Smooth muscle cell (in vitro differentiated cells): Measurements from ENCODE around the gene TMEM150A. TPM values are rescaled to one million over a fixed set of nuclear protein-coding genes. Genes with fewer than 3 reads are reported as not detected.
"Not testable (repeated sequence)": the region's sequence is repeated elsewhere in the genome, so short reads cannot be mapped to it uniquely, and the experiment has no call there.

Experiments
- DNase-seq: peaks from one replicate; lab custom pipeline; 2025; ENCODE audit not compliant: unreplicated experiment; lab: John Stamatoyannopoulos, UW
- H2AFZ ChIP-seq: fragments of 200-600 bp; sonication (generic); 2 replicates; pipeline ENCODE4 v1.6.0; 2016; ENCODE audit warnings: antibody characterized with exemption, low read depth, mild to moderate bottlenecking
- H3F3A ChIP-seq: fragments of 200-600 bp; sonication (generic); 2 replicates; pipeline ENCODE4 v1.6.0; 2017; ENCODE audit warnings: antibody characterized with exemption, low read depth
- H3K27ac ChIP-seq: fragments of 200-600 bp; sonication (generic); 2 replicates; pipeline ENCODE4 v1.5.1; 2016; ENCODE audit warnings: low read depth, mild to moderate bottlenecking
- H3K27me3 ChIP-seq: fragments of 200-600 bp; sonication (generic); 2 replicates; pipeline ENCODE4 v1.6.1; 2016; ENCODE audit warnings: low read depth, mild to moderate bottlenecking
- H3K36me3 ChIP-seq: fragments of 200-600 bp; sonication (generic); 2 replicates; pipeline ENCODE4 v1.5.1; 2016; ENCODE audit warnings: low read depth
- H3K4me1 ChIP-seq: fragments of 200-600 bp; sonication (generic); 2 replicates; pipeline ENCODE4 v1.5.1; 2016; ENCODE audit warnings: low read depth
- H3K4me2 ChIP-seq: fragments of 200-600 bp; sonication (generic); 2 replicates; pipeline ENCODE4 v1.6.0; 2016; ENCODE audit warnings: mild to moderate bottlenecking
- H3K4me3 ChIP-seq: fragments of 200-600 bp; sonication (generic); 2 replicates; pipeline ENCODE4 v1.5.1; 2016; ENCODE audit warnings: mild to moderate bottlenecking
- H3K79me2 ChIP-seq: fragments of 200-600 bp; sonication (generic); 2 replicates; pipeline ENCODE4 v1.6.0; 2016; ENCODE audit warnings: low read depth, mild to moderate bottlenecking
- H3K9ac ChIP-seq: fragments of 200-600 bp; sonication (generic); 2 replicates; pipeline ENCODE4 v1.6.0; 2016; ENCODE audit warnings: low read depth
- H3K9me3 ChIP-seq: fragments of 200-600 bp; sonication (generic); replicated peaks from 2 replicates; pipeline ENCODE4 v1.5.1; 2016; ENCODE audit warnings: low read depth
- H4K20me1 ChIP-seq: fragments of 200-600 bp; sonication (generic); 2 replicates; pipeline ENCODE4 v1.6.0; 2016; ENCODE audit warnings: low read depth
- CTCF ChIP-seq: fragments of 200-600 bp; sonication (generic); IDR thresholded peaks from 2 replicates; pipeline ENCODE4 v1.5.1; 2017; ENCODE audit warnings: borderline replicate concordance, mild to moderate bottlenecking, antibody characterized with exemption; ENCODE audit not compliant: insufficient read depth, poor library complexity, severe bottlenecking
- WGBS: methylation state at CpG from one replicate; pipeline ENCODE4 v1.1.7; 2016; ENCODE audit warnings: low lambda C conversion rate; 5-methylcytosine and 5-hydroxymethylcytosine counted together
- polyA plus RNA-seq: library from polyadenylated mRNA; unstranded; fragments of >200 nt; fragmentation: Nextera tagmentation; extraction: Ambion mirVana; gene quantifications from 2 replicates; pipeline ENCODE4 v1.2.1, GENCODE V29; 2016
- total RNA-seq: library from RNA; depleted of rRNA; stranded (reverse); fragments of >200 nt; gene quantifications from 2 replicates; pipeline ENCODE4 v1.2.3, GENCODE V29; 2014

The TMEM150A gene
- total and polyA plus RNA-seq, 2 experiments from 2014 or later: 7.7 to 20.0 TPM

GRCh38 chr2:85561280-85562212 lies 41.0 kb downstream of the TMEM150A start, which contains the start of gene GGCX:
Gene GGCX (minus strand): TSS chr2:85561493. CDS start chr2:85561428, 65 bp downstream.
- Histone ChIP-seq H3F3A (no peaks in the 10 kb centered on the region), H3K4me3 (peak within 1 kb of the TSS; percentile 84), H3K4me2 (peak within 1 kb of the TSS; percentile 97), H3K4me1 (peaks cover 11% of the 10 kb centered on the region), H2AFZ (peak within 1 kb of the TSS; percentile 97), H3K9me3 (no peaks in the 10 kb centered on the region), H3K36me3 (peaks cover 3% of the 10 kb centered on the region), H3K9ac (peak within 1 kb of the TSS; percentile 81), H3K79me2 (peaks cover 39% of the 10 kb centered on the region), H3K27ac (peak within 1 kb of the TSS; percentile 51), H3K27me3 (no peaks in the 10 kb centered on the region), H4K20me1 (peaks cover 10% of the 10 kb centered on the region)
- TF ChIP-seq CTCF: peak; percentile 2
- 9% methylated on average over 59 of the region's 64 CpGs for WGBS
- DNase-seq: peak; percentile 67

- Histone ChIP-seq H3K9ac (peak overlapping the region; percentile 81), H3K4me1 (peaks cover 11% of the 10 kb centered on the region), H3F3A (no peaks in the 10 kb centered on the region), H2AFZ (peak overlapping the region; percentile 97), H3K27me3 (no peaks in the 10 kb centered on the region), H4K20me1 (peaks cover 10% of the 10 kb centered on the region), H3K9me3 (no peaks in the 10 kb centered on the region), H3K36me3 (peaks cover 3% of the 10 kb centered on the region), H3K79me2 (peaks cover 39% of the 10 kb centered on the region), H3K4me2 (peak overlapping the region; percentile 97), H3K4me3 (peak overlapping the region; percentile 84), H3K27ac (peak overlapping the region; percentile 51)
- DNase-seq: no peak
- no peak for TF ChIP-seq CTCF
- 6% methylated on average over 13 of the region's 14 CpGs for WGBS
Observed at GRCh38 chr2:85560812-85561279, 41.7 kb downstream of the TMEM150A start.

GRCh38 chr2:85560403-85560726 lies 42.1 kb downstream of the TMEM150A start:
- peak overlapping the region; percentile 81 for H3K9ac ChIP-seq
- WGBS: 88% methylated on average over 12 of the region's 12 CpGs
- peak overlapping the region; percentile 84 for H3K4me3 ChIP-seq
- not testable (repeated sequence) for H4K20me1 ChIP-seq, H3K9me3 ChIP-seq, H3K27me3 ChIP-seq, H3K36me3 ChIP-seq, H3F3A ChIP-seq, H3K27ac ChIP-seq, DNase-seq, H2AFZ ChIP-seq
- H3K79me2 ChIP-seq: peaks cover 39% of the 10 kb centered on the region
- H3K4me2 ChIP-seq: peak overlapping the region; percentile 97
- H3K4me1 ChIP-seq: peaks cover 11% of the 10 kb centered on the region

- no peak for DNase-seq
- TF ChIP-seq CTCF: no peak
- peaks cover 11% of the 10 kb centered on the region for H3K4me1 ChIP-seq
- H3K4me2 ChIP-seq: no peak overlapping the region
- no peaks in the 10 kb centered on the region for H3K27me3 ChIP-seq
- peaks cover 39% of the 10 kb centered on the region for H3K79me2 ChIP-seq
- peaks cover 3% of the 10 kb centered on the region for H3K36me3 ChIP-seq
- no peaks in the 10 kb centered on the region for H3K9me3 ChIP-seq
- H3K9ac ChIP-seq: no peak overlapping the region
- peaks cover 10% of the 10 kb centered on the region for H4K20me1 ChIP-seq
- WGBS: 95% methylated on average over 1 of the region's 1 CpG
- no peak overlapping the region for H3K27ac ChIP-seq
- no peaks in the 10 kb centered on the region for H3F3A ChIP-seq
- no peak overlapping the region for H3K4me3 ChIP-seq
- no peak overlapping the region for H2AFZ ChIP-seq
Observed at GRCh38 chr2:85558160-85558559, 44.3 kb downstream of the TMEM150A start.
